ENCODE results near the gene PRRC2C. TPM values are rescaled to one million over a fixed set of nuclear protein-coding genes. Genes with fewer than 3 reads are reported as not detected.
A peak's percentile ranks its signal among the peaks of the same experiment; 100 is the strongest.

PRRC2C gene
- total and polyA plus RNA-seq, 2 experiments from 2014 or later = 186 to 368 TPM

DNA sequence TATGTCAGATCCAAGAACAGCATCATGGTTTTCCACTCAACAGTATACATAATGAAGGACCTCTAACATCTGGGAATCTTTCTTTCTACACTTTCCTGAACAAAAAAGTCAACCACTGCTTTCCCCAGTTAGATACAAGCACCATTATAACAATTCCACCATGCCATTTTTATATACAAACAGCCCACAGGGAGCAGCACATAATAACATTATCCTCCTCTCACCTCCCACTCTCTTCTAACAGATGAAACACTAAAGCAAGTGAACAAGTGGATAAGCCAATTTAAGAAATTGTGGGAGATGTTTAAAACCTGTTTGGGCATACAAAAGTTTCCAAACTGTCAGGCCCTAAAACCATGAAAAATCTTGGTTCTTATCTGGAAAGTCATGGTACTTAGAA lies 29.4 kb upstream of the PRRC2C start:
- ATAC-seq (no peak), DNase-seq (ENCODE audit: low spot score) (no peak)
- Mint-ChIP-seq H3K36me3 (ENCODE audit: low read depth) (no peaks in the 10 kb centered on the region), H3K27me3 (ENCODE audit: insufficient read depth, low read depth, poor library complexity) (peaks cover 1% of the 10 kb centered on the region), H3K4me3 (no peak overlapping the region), H3K4me1 (no peaks in the 10 kb centered on the region), H3K9me3 (no peaks in the 10 kb centered on the region), H3K27ac (no peak overlapping the region)
- Histone ChIP-seq H3K79me2 (replicated peaks; ENCODE audit: insufficient read depth) (no peaks in the 10 kb centered on the region), H3K9me2 (ENCODE audit: insufficient read depth) (no peaks in the 10 kb centered on the region), H3K27me3 (ENCODE audit: insufficient read depth) (no peaks in the 10 kb centered on the region), H3K36me3 (ENCODE audit: insufficient read depth) (no peaks in the 10 kb centered on the region), H2AFZ (peak overlapping the region; percentile 83), H3K4me1 (ENCODE audit: insufficient read depth) (no peaks in the 10 kb centered on the region), H3K4me2 (no peak overlapping the region), H3F3A (replicated peaks; ENCODE audit: low read depth) (no peaks in the 10 kb centered on the region), H3K27ac (ENCODE audit: low read depth) (no peak overlapping the region), H3K4me3 (no peak overlapping the region), H4K20me1 (replicated peaks; ENCODE audit: insufficient read depth) (no peaks in the 10 kb centered on the region)
- TF ChIP-seq ZNF331 (CRISPR knock-in tag; IDR thresholded peaks at IDR 0.05; ENCODE audit: low read depth) (no peak), ZNF114 (CRISPR knock-in tag; IDR thresholded peaks at IDR 0.05) (no peak), JUNB (IDR thresholded peaks at IDR 0.05; ENCODE audit: unreplicated experiment) (no peak), EZH2 (IDR thresholded peaks at IDR 0.05; ENCODE audit: low read depth, unreplicated experiment) (no peak), STAT1 (IDR thresholded peaks at IDR 0.05; ENCODE audit: unreplicated experiment) (no peak), EZH2phosphoT487 (IDR thresholded peaks at IDR 0.05; ENCODE audit: unreplicated experiment) (no peak), POLR2AphosphoS5 (IDR thresholded peaks at IDR 0.05; ENCODE audit: low read depth) (no peak)
- TF ChIP-seq, protein P1, sequence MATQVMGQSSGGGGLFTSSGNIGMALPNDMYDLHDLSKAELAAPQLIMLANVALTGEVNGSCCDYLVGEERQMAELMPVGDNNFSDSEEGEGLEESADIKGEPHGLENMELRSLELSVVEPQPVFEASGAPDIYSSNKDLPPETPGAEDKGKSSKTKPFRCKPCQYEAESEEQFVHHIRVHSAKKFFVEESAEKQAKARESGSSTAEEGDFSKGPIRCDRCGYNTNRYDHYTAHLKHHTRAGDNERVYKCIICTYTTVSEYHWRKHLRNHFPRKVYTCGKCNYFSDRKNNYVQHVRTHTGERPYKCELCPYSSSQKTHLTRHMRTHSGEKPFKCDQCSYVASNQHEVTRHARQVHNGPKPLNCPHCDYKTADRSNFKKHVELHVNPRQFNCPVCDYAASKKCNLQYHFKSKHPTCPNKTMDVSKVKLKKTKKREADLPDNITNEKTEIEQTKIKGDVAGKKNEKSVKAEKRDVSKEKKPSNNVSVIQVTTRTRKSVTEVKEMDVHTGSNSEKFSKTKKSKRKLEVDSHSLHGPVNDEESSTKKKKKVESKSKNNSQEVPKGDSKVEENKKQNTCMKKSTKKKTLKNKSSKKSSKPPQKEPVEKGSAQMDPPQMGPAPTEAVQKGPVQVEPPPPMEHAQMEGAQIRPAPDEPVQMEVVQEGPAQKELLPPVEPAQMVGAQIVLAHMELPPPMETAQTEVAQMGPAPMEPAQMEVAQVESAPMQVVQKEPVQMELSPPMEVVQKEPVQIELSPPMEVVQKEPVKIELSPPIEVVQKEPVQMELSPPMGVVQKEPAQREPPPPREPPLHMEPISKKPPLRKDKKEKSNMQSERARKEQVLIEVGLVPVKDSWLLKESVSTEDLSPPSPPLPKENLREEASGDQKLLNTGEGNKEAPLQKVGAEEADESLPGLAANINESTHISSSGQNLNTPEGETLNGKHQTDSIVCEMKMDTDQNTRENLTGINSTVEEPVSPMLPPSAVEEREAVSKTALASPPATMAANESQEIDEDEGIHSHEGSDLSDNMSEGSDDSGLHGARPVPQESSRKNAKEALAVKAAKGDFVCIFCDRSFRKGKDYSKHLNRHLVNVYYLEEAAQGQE (IDR thresholded peaks at IDR 0.05; ENCODE audit: unreplicated experiment) = no peak
- TF ChIP-seq, protein P2, sequence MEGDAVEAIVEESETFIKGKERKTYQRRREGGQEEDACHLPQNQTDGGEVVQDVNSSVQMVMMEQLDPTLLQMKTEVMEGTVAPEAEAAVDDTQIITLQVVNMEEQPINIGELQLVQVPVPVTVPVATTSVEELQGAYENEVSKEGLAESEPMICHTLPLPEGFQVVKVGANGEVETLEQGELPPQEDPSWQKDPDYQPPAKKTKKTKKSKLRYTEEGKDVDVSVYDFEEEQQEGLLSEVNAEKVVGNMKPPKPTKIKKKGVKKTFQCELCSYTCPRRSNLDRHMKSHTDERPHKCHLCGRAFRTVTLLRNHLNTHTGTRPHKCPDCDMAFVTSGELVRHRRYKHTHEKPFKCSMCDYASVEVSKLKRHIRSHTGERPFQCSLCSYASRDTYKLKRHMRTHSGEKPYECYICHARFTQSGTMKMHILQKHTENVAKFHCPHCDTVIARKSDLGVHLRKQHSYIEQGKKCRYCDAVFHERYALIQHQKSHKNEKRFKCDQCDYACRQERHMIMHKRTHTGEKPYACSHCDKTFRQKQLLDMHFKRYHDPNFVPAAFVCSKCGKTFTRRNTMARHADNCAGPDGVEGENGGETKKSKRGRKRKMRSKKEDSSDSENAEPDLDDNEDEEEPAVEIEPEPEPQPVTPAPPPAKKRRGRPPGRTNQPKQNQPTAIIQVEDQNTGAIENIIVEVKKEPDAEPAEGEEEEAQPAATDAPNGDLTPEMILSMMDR (conservative IDR thresholded peaks at IDR 0.05; ENCODE audit: low read depth in 2 of 2) = no peak
- TF ChIP-seq, protein P3, sequence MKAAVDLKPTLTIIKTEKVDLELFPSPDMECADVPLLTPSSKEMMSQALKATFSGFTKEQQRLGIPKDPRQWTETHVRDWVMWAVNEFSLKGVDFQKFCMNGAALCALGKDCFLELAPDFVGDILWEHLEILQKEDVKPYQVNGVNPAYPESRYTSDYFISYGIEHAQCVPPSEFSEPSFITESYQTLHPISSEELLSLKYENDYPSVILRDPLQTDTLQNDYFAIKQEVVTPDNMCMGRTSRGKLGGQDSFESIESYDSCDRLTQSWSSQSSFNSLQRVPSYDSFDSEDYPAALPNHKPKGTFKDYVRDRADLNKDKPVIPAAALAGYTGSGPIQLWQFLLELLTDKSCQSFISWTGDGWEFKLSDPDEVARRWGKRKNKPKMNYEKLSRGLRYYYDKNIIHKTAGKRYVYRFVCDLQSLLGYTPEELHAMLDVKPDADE (IDR thresholded peaks at IDR 0.05) = no peak

DNA sequence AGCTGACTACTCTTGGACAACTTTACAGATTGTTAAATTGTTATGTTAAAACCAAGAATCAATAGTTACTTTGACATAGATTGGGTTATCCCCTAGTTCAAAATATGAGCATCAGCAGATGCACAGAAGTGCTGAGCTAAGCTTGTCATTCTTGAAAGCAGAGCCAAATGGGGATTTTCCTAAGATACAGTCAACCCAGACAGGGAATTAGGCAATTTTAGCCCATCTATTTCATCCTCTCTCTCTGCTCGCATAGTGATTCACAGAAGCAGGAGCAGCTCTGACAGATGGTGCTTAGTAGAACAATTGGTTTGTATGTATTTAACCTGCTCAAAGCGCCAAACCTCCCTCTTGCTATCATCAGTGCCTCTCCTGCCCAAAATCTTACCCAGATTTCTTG lies 27.9 kb upstream of the PRRC2C start:
- H3K4me1 ChIP-seq (ENCODE audit: insufficient read depth) = no peaks in the 10 kb centered on the region
- no peak for TF ChIP-seq EZH2 (IDR thresholded peaks at IDR 0.05; ENCODE audit: low read depth, unreplicated experiment)
- no peaks in the 10 kb centered on the region for H3K27me3 ChIP-seq (ENCODE audit: insufficient read depth)
- ATAC-seq (no peak), DNase-seq (ENCODE audit: low spot score) (no peak)
- H3K4me3 ChIP-seq = no peak overlapping the region
- H2AFZ ChIP-seq = no peak overlapping the region
- H3K9me3 Mint-ChIP-seq = no peaks in the 10 kb centered on the region
- H3F3A ChIP-seq (replicated peaks; ENCODE audit: low read depth) = no peaks in the 10 kb centered on the region
- H3K79me2 ChIP-seq (replicated peaks; ENCODE audit: insufficient read depth) = no peaks in the 10 kb centered on the region
- no peak overlapping the region for H3K27ac Mint-ChIP-seq
- no peak overlapping the region for H3K27ac ChIP-seq (ENCODE audit: low read depth)
- H3K27me3 Mint-ChIP-seq (ENCODE audit: insufficient read depth, low read depth, poor library complexity) = peaks cover 2% of the 10 kb centered on the region
- no peaks in the 10 kb centered on the region for H3K36me3 ChIP-seq (ENCODE audit: insufficient read depth)
- H3K4me3 Mint-ChIP-seq = no peak overlapping the region
- no peak overlapping the region for H3K4me2 ChIP-seq
- no peaks in the 10 kb centered on the region for H3K4me1 Mint-ChIP-seq
- no peaks in the 10 kb centered on the region for H4K20me1 ChIP-seq (replicated peaks; ENCODE audit: insufficient read depth)
- no peaks in the 10 kb centered on the region for H3K36me3 Mint-ChIP-seq (ENCODE audit: low read depth)
- H3K9me2 ChIP-seq (ENCODE audit: insufficient read depth) = no peaks in the 10 kb centered on the region
